HCT116 (cell line): Measurements from ENCODE around the gene PLA2G2F. TPM values are rescaled to one million over a fixed set of nuclear protein-coding genes. Genes with fewer than 3 reads are reported as not detected.

Source experiments
- ATAC-seq: fragments of 200-7000 bp; cut with Tn5 transposase; 2 replicates; pipeline ENCODE4 v1.9.1; 2020; ENCODE audit warnings: mild to moderate bottlenecking, moderate library complexity
- BruUV-seq: library from RNA; stranded (reverse); fragments of 400-500 nt; replicated peaks from 2 replicates; lab custom pipeline; 2021; lab: Mats Ljungman, UMichigan
- CTCF ChIA-PET: fragments of 300-600 bp; sonication (Branson Sonifier 250); formaldehyde crosslinking; loops from one replicate; lab custom pipeline; 2021; ENCODE audit warnings: antibody characterized with exemption; lab: Charles Lee
- POLR2A ChIA-PET: fragments of 300-600, 350-600 bp; sonication (Branson Sonifier 250); formaldehyde crosslinking; loops from one replicate; lab custom pipeline; 2021; ENCODE audit warnings: antibody characterized with exemption; lab: Charles Lee
- RAD21 ChIA-PET, 2 experiments: fragments of 300-600 bp; sonication (Branson Sonifier 250); formaldehyde crosslinking; loops; one replicate each; lab custom pipeline; 2023; ENCODE audit warnings: low total read pairs in 2 of 2; ENCODE audit not compliant: uncharacterized antibody in 2 of 2, unreplicated experiment in 2 of 2, low non-redundant PET in 1 of 2; lab: Charles Lee
- DNase-seq: peaks from one replicate; pipeline ENCODE4 v3.0.0-alpha.2; 2010; ENCODE audit warnings: low read depth, low spot score
- H2AFZ ChIP-seq: fragments of 200-600 bp; shearing (Covaris generic), sonication (generic); 2 replicates; pipeline ENCODE4 v1.6.1; 2017; ENCODE audit warnings: low read depth, mixed run types, mixed read lengths, antibody characterized with exemption, low read length; ENCODE audit not compliant: poor library complexity, severe bottlenecking
- H3K27ac ChIP-seq: 2 replicates; pipeline ENCODE4 v1.5.1; 2012; ENCODE audit warnings: low read depth, low read length
- H3K27me3 ChIP-seq: fragments of 200-600 bp; sonication (generic); 2 replicates; pipeline ENCODE4 v1.6.1; 2016; ENCODE audit warnings: mixed run types, low read length, mixed read lengths; ENCODE audit not compliant: insufficient read depth
- H3K36me3 ChIP-seq, 2 experiments: fragments of 200-500 bp in 1 of 2; fragments of 200-600 bp in 1 of 2; sonication (Bioruptor generic) in 1 of 2; sonication (generic) in 1 of 2; 2 replicates each; pipeline versions ENCODE4 v1.5.1 to v1.6.1; 2014 to 2016; ENCODE audit warnings: low read length in 2 of 2, inconsistent platforms in 1 of 2, mixed read lengths in 1 of 2, mixed run types in 1 of 2; ENCODE audit not compliant: insufficient read depth in 2 of 2, control insufficient read depth in 1 of 2
- H3K4me1 ChIP-seq, 2 experiments: fragments of 200-600 bp in 1 of 2; sonication (generic) in 1 of 2; 2 replicates each; pipeline versions ENCODE4 v1.5.1 to v1.6.1; 2012 to 2017; ENCODE audit warnings: low read length in 2 of 2, inconsistent platforms in 1 of 2, mild to moderate bottlenecking in 1 of 2, mixed read lengths in 1 of 2, mixed run types in 1 of 2, moderate library complexity in 1 of 2; ENCODE audit not compliant: insufficient read depth in 2 of 2, control insufficient read depth in 1 of 2
- H3K4me2 ChIP-seq: fragments of 200-600 bp; sonication (generic); 2 replicates; pipeline ENCODE4 v1.6.1; 2017; ENCODE audit warnings: mixed run types, low read length, mixed read lengths
- H3K4me3 ChIP-seq, 2 experiments: fragments of 200-600 bp in 1 of 2; sonication (generic) in 1 of 2; replicated peaks in 1 of 2; 2 replicates each; pipeline ENCODE4 v1.5.1; 2011 to 2016; ENCODE audit warnings: low read length in 2 of 2, control low read depth in 1 of 2, low read depth in 1 of 2, mild to moderate bottlenecking in 1 of 2, mixed read lengths in 1 of 2, mixed run types in 1 of 2
- H3K79me2 ChIP-seq: fragments of 200-600 bp; sonication (generic); 2 replicates; pipeline ENCODE4 v1.6.1; 2017; ENCODE audit warnings: mild to moderate bottlenecking, mixed run types, low read length, moderate library complexity, mixed read lengths; ENCODE audit not compliant: insufficient read depth
- H3K9ac ChIP-seq: fragments of 200-600 bp; sonication (generic); 2 replicates; pipeline ENCODE4 v1.6.1; 2016; ENCODE audit warnings: low read length, mixed read lengths
- H3K9me2 ChIP-seq: fragments of 200-600 bp; sonication (generic), shearing (Covaris generic); 2 replicates; pipeline ENCODE4 v1.6.1; 2017; ENCODE audit warnings: mixed run types, mild to moderate bottlenecking, moderate library complexity; ENCODE audit not compliant: insufficient read depth
- H3K9me3 ChIP-seq, 2 experiments: fragments of 200-500 bp in 1 of 2; fragments of 200-600 bp in 1 of 2; sonication (Bioruptor generic) in 1 of 2; sonication (generic) in 1 of 2; 2 replicates each; pipeline ENCODE4 v1.6.1; 2014 to 2017; ENCODE audit warnings: low read length in 2 of 2, mixed read lengths in 2 of 2, inconsistent platforms in 1 of 2, low read depth in 1 of 2, mild to moderate bottlenecking in 1 of 2, mixed run types in 1 of 2, moderate library complexity in 1 of 2; ENCODE audit not compliant: control insufficient read depth in 1 of 2, insufficient read depth in 1 of 2
- H4K20me1 ChIP-seq: fragments of 200-600 bp; sonication (generic), shearing (Covaris generic); 2 replicates; pipeline ENCODE4 v1.6.1; 2017; ENCODE audit warnings: mixed run types, mild to moderate bottlenecking, moderate library complexity; ENCODE audit not compliant: insufficient read depth
- CBX3 ChIP-seq: IDR thresholded peaks from 2 replicates; pipeline ENCODE4 v1.6.1; 2012; ENCODE audit warnings: low read depth
- CEBPB ChIP-seq: IDR thresholded peaks from 2 replicates; pipeline ENCODE4 v1.6.1; 2012; ENCODE audit warnings: low read depth
- CTCF ChIP-seq, 3 experiments: fragments of 200-600 bp in 1 of 3; sonication (generic) in 1 of 3; IDR thresholded peaks in 2 of 3; conservative IDR thresholded peaks in 1 of 3; 2 replicates each; pipeline ENCODE4 v1.5.1; 2012 to 2017; ENCODE audit warnings: low read depth in 2 of 3, low read length in 2 of 3, antibody characterized with exemption in 1 of 3, borderline replicate concordance in 1 of 3, control low read depth in 1 of 3, mild to moderate bottlenecking in 1 of 3, mixed read lengths in 1 of 3, mixed run types in 1 of 3, moderate library complexity in 1 of 3; ENCODE audit not compliant: insufficient read depth in 1 of 3
- EGR1 ChIP-seq: IDR thresholded peaks from 2 replicates; pipeline ENCODE4 v1.6.1; 2012; ENCODE audit warnings: low read depth
- ELF1 ChIP-seq: IDR thresholded peaks from 2 replicates; pipeline ENCODE4 v1.6.1; 2012; ENCODE audit warnings: low read depth, borderline replicate concordance
- EZH2 ChIP-seq: fragments of 200-600 bp; sonication (generic); IDR thresholded peaks from 2 replicates; pipeline ENCODE4 v1.6.1; 2017; ENCODE audit warnings: antibody characterized with exemption, mixed run types
- EZH2phosphoT487 ChIP-seq: fragments of 200-600 bp; IDR thresholded peaks from 2 replicates; pipeline ENCODE4 v1.6.1; 2018; ENCODE audit warnings: antibody characterized with exemption, borderline replicate concordance
- FOSL1 ChIP-seq: IDR thresholded peaks from 2 replicates; pipeline ENCODE4 v1.6.1; 2012; ENCODE audit warnings: low read depth
- JUND ChIP-seq: IDR thresholded peaks from 2 replicates; pipeline ENCODE4 v1.6.1; 2012
- MAX ChIP-seq: IDR thresholded peaks from 2 replicates; pipeline ENCODE4 v1.6.1; 2012
- POLR2A ChIP-seq: IDR thresholded peaks from 2 replicates; pipeline ENCODE4 v1.7.0; 2011; ENCODE audit warnings: borderline replicate concordance; ENCODE audit not compliant: insufficient read depth, insufficient read length; ENCODE audit errors: extremely low read depth
- POLR2AphosphoS5 ChIP-seq: IDR thresholded peaks from 2 replicates; pipeline ENCODE4 v1.6.1; 2011; ENCODE audit warnings: mild to moderate bottlenecking, low read depth, low read length, moderate library complexity
- RAD21 ChIP-seq: IDR thresholded peaks from 2 replicates; pipeline ENCODE4 v1.6.1; 2012; ENCODE audit warnings: low read depth, mild to moderate bottlenecking
- SP1 ChIP-seq: IDR thresholded peaks from 2 replicates; pipeline ENCODE4 v1.6.1; 2012; ENCODE audit warnings: low read depth
- SRF ChIP-seq: IDR thresholded peaks from 2 replicates; pipeline ENCODE4 v1.6.1; 2012; ENCODE audit warnings: low read depth
- TCF7L2 ChIP-seq: IDR thresholded peaks from 2 replicates; pipeline ENCODE4 v1.7.0; 2011; ENCODE audit warnings: borderline replicate concordance, inconsistent platforms; ENCODE audit not compliant: insufficient read depth, insufficient read length; ENCODE audit errors: extremely low read depth
- YY1 ChIP-seq: IDR thresholded peaks from 2 replicates; pipeline ENCODE4 v1.6.1; 2011; ENCODE audit warnings: low read length, low read depth, moderate library complexity, mild to moderate bottlenecking; ENCODE audit not compliant: insufficient replicate concordance; ENCODE audit errors: extremely low read depth
- ZBTB33 ChIP-seq: IDR thresholded peaks from 2 replicates; pipeline ENCODE4 v1.6.1; 2011; ENCODE audit warnings: mild to moderate bottlenecking, low read length, moderate library complexity; ENCODE audit not compliant: insufficient replicate concordance; ENCODE audit errors: extremely low read depth
- ZFX ChIP-seq: fragments of 450-650 bp; IDR thresholded peaks from 2 replicates; pipeline ENCODE4 v1.6.1; 2017
- ZNF274 ChIP-seq: fragments of 200-500 bp; sonication (Bioruptor generic); IDR thresholded peaks from 2 replicates; pipeline ENCODE4 v1.6.1; 2014; ENCODE audit warnings: mild to moderate bottlenecking, low read depth, low read length, inconsistent platforms
- intact Hi-C: fragments of 100-400 bp; cut with micrococcal nuclease; formaldehyde crosslinking; loops from 2 replicates; pipeline ENCODE4 v1.10.0; 2022
- total RNA-seq: library from RNA; stranded (reverse); gene quantifications from one replicate; pipeline ENCODE4 v1.2.1, GENCODE V29; 2021; ENCODE audit not compliant: unreplicated experiment

PLA2G2F gene
- total RNA-seq, 1 experiment from 2014 or later = 0.12 TPM

GRCh38 chr1:20126041-20126805 is 12.9 kb upstream of the PLA2G2F start:
- intact Hi-C loops = no loop called here
- ChIA-PET RAD21 (no interaction called here), POLR2A (no interaction called here), CTCF (no interaction called here)
- Histone ChIP-seq H2AFZ (no peak overlapping the region), H3K4me3 (no peak overlapping the region), H4K20me1 (no peaks in the 10 kb centered on the region), H3K79me2 (no peaks in the 10 kb centered on the region), H3K9ac (no peak overlapping the region), H3K36me3 (no peaks in the 10 kb centered on the region), H3K9me2 (no peaks in the 10 kb centered on the region), H3K4me2 (no peak overlapping the region), H3K27me3 (no peaks in the 10 kb centered on the region), H3K27ac (no peak overlapping the region), H3K4me1 (peaks cover 9 to 21% of the 10 kb centered on the region in 2 experiments), H3K9me3 (no peaks in the 10 kb centered on the region)
- TF ChIP-seq JUND (no peak), CBX3 (no peak), RAD21 (no peak), ELF1 (no peak), MAX (no peak), EZH2 (no peak), SP1 (no peak), ZBTB33 (no peak), EGR1 (no peak), EZH2phosphoT487 (no peak), FOSL1 (no peak), SRF (no peak), POLR2AphosphoS5 (no peak), ZNF274 (no peak), POLR2A (no peak), CEBPB (no peak), TCF7L2 (no peak), YY1 (no peak), CTCF (IDR thresholded peaks at IDR 0.05 in 2 of 3, conservative IDR thresholded peaks at IDR 0.05 in 1 of 3; ENCODE audit: borderline replicate concordance in 1 of 3, insufficient read depth in 1 of 3, low read depth in 2 of 3, low read length in 2 of 3) (no peak), ZFX (no peak)
- ATAC-seq (no peak), DNase-seq (no peak)
- no TSS peak for BruUV-seq
